WTC11 (cell line): ENCODE results near the gene FXYD5. TPM values are rescaled to one million over a fixed set of nuclear protein-coding genes. Genes with fewer than 3 reads are reported as not detected.
A peak's percentile ranks its signal among the peaks of the same experiment; 100 is the strongest.

Experiments
- ATAC-seq: fragments of 200-7000 bp; cut with Tn5 transposase; 2 replicates; pipeline ENCODE4 v1.10.0; 2021; ENCODE audit warnings: mild to moderate bottlenecking, moderate library complexity
- CTCF ChIA-PET: fragments of 300-600 bp; sonication (Branson Sonifier 250); formaldehyde crosslinking; loops from one replicate; lab custom pipeline; 2021; ENCODE audit warnings: antibody characterized with exemption; lab: Charles Lee
- POLR2A ChIA-PET: fragments of 350-600 bp; sonication (Branson Sonifier 250); formaldehyde crosslinking; loops from one replicate; lab custom pipeline; 2021; ENCODE audit warnings: antibody characterized with exemption; lab: Charles Lee
- DNase-seq: peaks from one replicate; pipeline ENCODE4 v3.0.0; 2021; ENCODE audit warnings: low spot score
- H3K27ac Mint-ChIP-seq: 2 replicates; pipeline ENCODE4 v1.8.0; 2021; ENCODE audit warnings: mixed read lengths
- H3K27me3 Mint-ChIP-seq: 2 replicates; pipeline ENCODE4 v1.8.0; 2021; ENCODE audit warnings: low read depth, mild to moderate bottlenecking, moderate library complexity, mixed read lengths
- H3K36me3 Mint-ChIP-seq: 2 replicates; pipeline ENCODE4 v1.8.0; 2021; ENCODE audit warnings: mixed read lengths
- H3K4me1 Mint-ChIP-seq: 2 replicates; pipeline ENCODE4 v1.8.0; 2022; ENCODE audit warnings: mixed read lengths
- H3K4me3 Mint-ChIP-seq: 2 replicates; pipeline ENCODE4 v1.8.0; 2021; ENCODE audit warnings: mild to moderate bottlenecking, moderate library complexity, mixed read lengths
- H3K9me3 Mint-ChIP-seq: 2 replicates; pipeline ENCODE4 v1.8.0; 2021; ENCODE audit warnings: mixed read lengths
- CREB1 ChIP-seq: sonication (generic); formaldehyde crosslinking; IDR thresholded peaks from 2 replicates; pipeline ENCODE4 v1.8.0; 2023; ENCODE audit warnings: mild to moderate bottlenecking, missing genetic modification reagents
- E2F4 ChIP-seq: sonication (generic); formaldehyde crosslinking; IDR thresholded peaks from 2 replicates; pipeline ENCODE4 v1.8.1; 2022; ENCODE audit warnings: low read depth, mild to moderate bottlenecking, moderate library complexity, missing genetic modification reagents, borderline replicate concordance
- ETV6 ChIP-seq: sonication (generic); formaldehyde crosslinking; IDR thresholded peaks from 2 replicates; pipeline ENCODE4 v1.8.1; 2022; ENCODE audit warnings: mild to moderate bottlenecking, missing genetic modification reagents
- FOXP4 ChIP-seq: sonication (generic); formaldehyde crosslinking; IDR thresholded peaks from 2 replicates; pipeline ENCODE4 v1.8.0; 2022; ENCODE audit warnings: mild to moderate bottlenecking, missing genetic modification reagents
- TEAD4 ChIP-seq: sonication (generic); formaldehyde crosslinking; IDR thresholded peaks from 2 replicates; pipeline ENCODE4 v1.8.0; 2022; ENCODE audit warnings: mild to moderate bottlenecking, missing genetic modification reagents
- TP53 ChIP-seq: sonication (generic); formaldehyde crosslinking; IDR thresholded peaks from 2 replicates; pipeline ENCODE4 v1.8.1; 2023; ENCODE audit warnings: mild to moderate bottlenecking, missing genetic modification reagents
- ZNF121 ChIP-seq: sonication (generic); formaldehyde crosslinking; IDR thresholded peaks from 2 replicates; pipeline ENCODE4 v1.8.0; 2023; ENCODE audit warnings: missing genetic modification reagents
- ZNF512 ChIP-seq: sonication (generic); formaldehyde crosslinking; IDR thresholded peaks from 2 replicates; pipeline ENCODE4 v1.8.1; 2022; ENCODE audit warnings: missing genetic modification reagents, borderline replicate concordance
- total RNA-seq: library from RNA; stranded (reverse); gene quantifications from 3 replicates; pipeline ENCODE4 v1.2.3, GENCODE V29; 2021
- TF ChIP-seq, protein P1 (sequence below): sonication (generic); formaldehyde crosslinking; IDR thresholded peaks from 2 replicates; pipeline ENCODE4 v1.8.0; 2023; ENCODE audit warnings: missing genetic modification reagents, mild to moderate bottlenecking, borderline replicate concordance

The FXYD5 gene
- total RNA-seq, 1 experiment from 2014 or later: 114 TPM

DNA sequence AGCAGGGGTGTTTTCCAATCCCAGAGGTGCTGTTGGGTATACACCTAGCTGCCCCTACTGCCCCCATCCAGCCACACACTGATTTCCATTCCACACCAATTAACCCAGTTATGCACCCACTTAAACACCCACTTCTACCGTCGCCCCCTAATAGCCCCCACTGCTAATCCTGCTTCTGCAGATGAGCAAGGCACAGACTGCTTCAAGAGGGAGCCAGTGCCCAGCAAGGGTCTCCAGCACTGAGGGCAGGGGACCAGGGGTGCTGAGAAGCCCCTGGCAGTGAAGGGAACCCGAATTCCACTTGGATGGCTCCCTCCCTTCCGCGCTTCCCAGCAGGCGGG, 10.3 kb upstream of the FXYD5 start (continued):
- TF ChIP-seq, protein P1, sequence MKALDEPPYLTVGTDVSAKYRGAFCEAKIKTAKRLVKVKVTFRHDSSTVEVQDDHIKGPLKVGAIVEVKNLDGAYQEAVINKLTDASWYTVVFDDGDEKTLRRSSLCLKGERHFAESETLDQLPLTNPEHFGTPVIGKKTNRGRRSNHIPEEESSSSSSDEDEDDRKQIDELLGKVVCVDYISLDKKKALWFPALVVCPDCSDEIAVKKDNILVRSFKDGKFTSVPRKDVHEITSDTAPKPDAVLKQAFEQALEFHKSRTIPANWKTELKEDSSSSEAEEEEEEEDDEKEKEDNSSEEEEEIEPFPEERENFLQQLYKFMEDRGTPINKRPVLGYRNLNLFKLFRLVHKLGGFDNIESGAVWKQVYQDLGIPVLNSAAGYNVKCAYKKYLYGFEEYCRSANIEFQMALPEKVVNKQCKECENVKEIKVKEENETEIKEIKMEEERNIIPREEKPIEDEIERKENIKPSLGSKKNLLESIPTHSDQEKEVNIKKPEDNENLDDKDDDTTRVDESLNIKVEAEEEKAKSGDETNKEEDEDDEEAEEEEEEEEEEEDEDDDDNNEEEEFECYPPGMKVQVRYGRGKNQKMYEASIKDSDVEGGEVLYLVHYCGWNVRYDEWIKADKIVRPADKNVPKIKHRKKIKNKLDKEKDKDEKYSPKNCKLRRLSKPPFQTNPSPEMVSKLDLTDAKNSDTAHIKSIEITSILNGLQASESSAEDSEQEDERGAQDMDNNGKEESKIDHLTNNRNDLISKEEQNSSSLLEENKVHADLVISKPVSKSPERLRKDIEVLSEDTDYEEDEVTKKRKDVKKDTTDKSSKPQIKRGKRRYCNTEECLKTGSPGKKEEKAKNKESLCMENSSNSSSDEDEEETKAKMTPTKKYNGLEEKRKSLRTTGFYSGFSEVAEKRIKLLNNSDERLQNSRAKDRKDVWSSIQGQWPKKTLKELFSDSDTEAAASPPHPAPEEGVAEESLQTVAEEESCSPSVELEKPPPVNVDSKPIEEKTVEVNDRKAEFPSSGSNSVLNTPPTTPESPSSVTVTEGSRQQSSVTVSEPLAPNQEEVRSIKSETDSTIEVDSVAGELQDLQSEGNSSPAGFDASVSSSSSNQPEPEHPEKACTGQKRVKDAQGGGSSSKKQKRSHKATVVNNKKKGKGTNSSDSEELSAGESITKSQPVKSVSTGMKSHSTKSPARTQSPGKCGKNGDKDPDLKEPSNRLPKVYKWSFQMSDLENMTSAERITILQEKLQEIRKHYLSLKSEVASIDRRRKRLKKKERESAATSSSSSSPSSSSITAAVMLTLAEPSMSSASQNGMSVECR (CRISPR knock-in tag): no peak
- TF ChIP-seq TEAD4 (CRISPR knock-in tag): no peak

- peaks cover 2% of the 10 kb centered on the region; the same call in 1 of the 2 replicates for H3K36me3 Mint-ChIP-seq
- peak overlapping the region; percentile 68 for H3K4me3 Mint-ChIP-seq
- H3K27ac Mint-ChIP-seq: no peak overlapping the region
- H3K4me1 Mint-ChIP-seq: peaks cover 41% of the 10 kb centered on the region
- ATAC-seq (peak; percentile 16), DNase-seq (peak; percentile 86)
- H3K27me3 Mint-ChIP-seq: peaks cover 28% of the 10 kb centered on the region
- H3K9me3 Mint-ChIP-seq: no peaks in the 10 kb centered on the region
- ChIA-PET CTCF (interaction anchor here (0.8 to 5.5 kb wide), 4 partner anchors 8 to 89 kb away, joined by 3 to 143 read pairs (median 62); partner anchors contain the start of genes FXYD5 and LGI4), POLR2A (no interaction called here)
- TF ChIP-seq ETV6 (CRISPR knock-in tag) (0 out of 2 replicates have a peak, but pooled peaks have one; percentile 21), FOXP4 (CRISPR knock-in tag) (no peak), TP53 (no peak)
These were observed 9.7 kb upstream of the FXYD5 start for GRCh38 chr19:35144600-35145436.

GRCh38 chr19:35146746-35147459, 7.6 kb upstream of the FXYD5 start:
- CTCF ChIA-PET: interaction anchor here (1.3 kb wide), 1 partner anchor 70 kb away, joined by 3 read pairs; no protein-coding TSS in a partner anchor
- Mint-ChIP-seq H3K27ac (peak overlapping the region; percentile 19; the same call in 1 of the 2 replicates), H3K4me3 (no peak overlapping the region), H3K4me1 (peaks cover 43% of the 10 kb centered on the region), H3K36me3 (peaks cover 2% of the 10 kb centered on the region; the same call in 1 of the 2 replicates), H3K9me3 (no peaks in the 10 kb centered on the region), H3K27me3 (peaks cover 20% of the 10 kb centered on the region)
- ATAC-seq (no peak), DNase-seq (no peak)
- POLR2A ChIA-PET: no interaction called here
- no peak for TF ChIP-seq ZNF512
- no peak for TF ChIP-seq E2F4
- no peak for TF ChIP-seq CREB1
- no peak for TF ChIP-seq ZNF121 (CRISPR knock-in tag)
